Mesendoderm (in vitro differentiated cells): Measurements from ENCODE around the gene HDAC4.

Experiments used
- DNase-seq: peaks from one replicate; pipeline ENCODE4 v3.0.0; 2013
- H2AK5ac ChIP-seq: 2 replicates; pipeline ENCODE4 v1.6.1; 2013; ENCODE audit warnings: low read length, inconsistent platforms
- H2BK120ac ChIP-seq: 2 replicates; pipeline ENCODE4 v1.6.1; 2013; ENCODE audit warnings: low read depth, mild to moderate bottlenecking, low read length, moderate library complexity, mixed read lengths
- H2BK15ac ChIP-seq: replicated peaks from 2 replicates; pipeline ENCODE4 v1.6.1; 2013; ENCODE audit warnings: low read depth, mild to moderate bottlenecking, moderate library complexity
- H2BK5ac ChIP-seq: 2 replicates; pipeline ENCODE4 v1.6.1; 2013; ENCODE audit warnings: low read length, inconsistent platforms
- H3K18ac ChIP-seq: 2 replicates; pipeline ENCODE4 v1.6.1; 2013; ENCODE audit warnings: mild to moderate bottlenecking, low read length, mixed read lengths
- H3K23ac ChIP-seq: one replicate; pipeline ENCODE4 v1.6.1; 2013; ENCODE audit warnings: low read length
- H3K27ac ChIP-seq: 2 replicates; pipeline ENCODE4 v1.5.1; 2013; ENCODE audit warnings: low read depth, mild to moderate bottlenecking, inconsistent platforms, low read length, moderate library complexity
- H3K27me3 ChIP-seq: 2 replicates; pipeline ENCODE4 v1.6.1; 2013; ENCODE audit warnings: low read length, control low read depth, mild to moderate bottlenecking, inconsistent platforms; ENCODE audit not compliant: insufficient read depth, poor library complexity
- H3K36me3 ChIP-seq: 2 replicates; pipeline ENCODE4 v1.6.1; 2013; ENCODE audit warnings: low read length, inconsistent platforms; ENCODE audit not compliant: control insufficient read depth, insufficient read depth
- H3K4ac ChIP-seq: one replicate; pipeline ENCODE4 v1.6.1; 2013; ENCODE audit warnings: low read depth, mild to moderate bottlenecking, low read length, moderate library complexity
- H3K4me1 ChIP-seq: 2 replicates; pipeline ENCODE4 v1.6.1; 2013; ENCODE audit warnings: low read depth, low read length, inconsistent platforms; ENCODE audit not compliant: control insufficient read depth
- H3K4me2 ChIP-seq: 2 replicates; pipeline ENCODE4 v1.6.1; 2013; ENCODE audit warnings: low read length
- H3K4me3 ChIP-seq: 2 replicates; pipeline ENCODE4 v1.5.1; 2013; ENCODE audit warnings: mild to moderate bottlenecking, low read length
- H3K56ac ChIP-seq: one replicate; pipeline ENCODE4 v1.6.1; 2013; ENCODE audit warnings: low read length
- H3K79me1 ChIP-seq: 2 replicates; pipeline ENCODE4 v1.6.1; 2013; ENCODE audit warnings: low read length, inconsistent platforms
- H3K79me2 ChIP-seq: 2 replicates; pipeline ENCODE4 v1.6.1; 2013; ENCODE audit warnings: mild to moderate bottlenecking, low read length; ENCODE audit not compliant: control insufficient read depth, insufficient read depth
- H3K9ac ChIP-seq: 2 replicates; pipeline ENCODE4 v1.6.1; 2013; ENCODE audit warnings: low read length, inconsistent platforms
- H4K5ac ChIP-seq: one replicate; pipeline ENCODE4 v1.6.1; 2013; ENCODE audit warnings: low read length
- H4K8ac ChIP-seq: one replicate; pipeline ENCODE4 v1.6.1; 2013; ENCODE audit warnings: low read depth, mild to moderate bottlenecking, control low read depth, low read length, moderate library complexity
- WGBS: extraction: QIAGEN DNeasy Blood & Tissue Kit; methylation state at CpG from one replicate; pipeline ENCODE4 v1.1.7; 2013; ENCODE audit warnings: low lambda C conversion rate, missing lambda C conversion rate; ENCODE audit not compliant: insufficient coverage; ENCODE audit errors: extremely low coverage; 5-methylcytosine and 5-hydroxymethylcytosine counted together

HDAC4 gene

DNA sequence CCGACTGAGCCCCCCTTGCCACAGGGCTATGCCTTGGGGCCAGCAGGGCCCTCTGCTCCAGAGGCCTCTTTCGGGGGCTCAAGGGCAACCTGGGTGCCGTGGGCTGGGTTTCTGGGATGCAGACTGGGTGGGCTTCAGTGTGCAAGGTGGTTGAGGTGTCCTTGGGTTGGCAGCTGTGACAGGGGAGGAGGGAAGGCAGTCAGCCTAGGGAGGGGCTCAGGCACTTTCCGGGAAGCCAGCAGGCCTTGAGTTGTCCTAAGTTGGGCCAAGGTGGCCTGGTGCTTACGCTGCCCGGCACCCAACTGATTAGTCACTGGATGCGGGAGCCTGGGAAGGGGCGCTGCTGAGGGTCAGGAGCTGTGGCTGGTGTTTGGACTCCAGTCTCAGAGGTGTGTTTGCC, 353.4 kb downstream of the HDAC4 start:
- no peaks in the 10 kb centered on the region for H3K4me1 ChIP-seq
- no peak overlapping the region for H3K4me2 ChIP-seq

GRCh38 chr2:239046822-239047221, 354.0 kb downstream of the HDAC4 start:
- Histone ChIP-seq H2BK120ac (no peak overlapping the region), H2BK15ac (no peak overlapping the region), H3K56ac (no peak overlapping the region), H3K4me3 (no peak overlapping the region), H3K4me2 (no peak overlapping the region), H3K18ac (no peak overlapping the region), H3K36me3 (no peaks in the 10 kb centered on the region), H3K9ac (no peak overlapping the region), H3K4ac (no peak overlapping the region), H3K79me1 (no peaks in the 10 kb centered on the region), H3K27me3 (no peaks in the 10 kb centered on the region), H3K4me1 (no peaks in the 10 kb centered on the region), H3K79me2 (no peaks in the 10 kb centered on the region), H3K27ac (no peak overlapping the region), H4K8ac (no peak overlapping the region), H2AK5ac (no peak overlapping the region), H3K23ac (no peak overlapping the region), H4K5ac (no peak overlapping the region), H2BK5ac (no peak overlapping the region)
- DNase-seq = no peak
- WGBS = no CpG with 5 or more reads among the region's 9 CpGs

More for the DNA sequence above, 353.4 kb downstream of the HDAC4 start:
- no peak overlapping the region for H2BK5ac ChIP-seq
- no peak overlapping the region for H2BK15ac ChIP-seq
- H3K36me3 ChIP-seq = no peaks in the 10 kb centered on the region
- H3K27me3 ChIP-seq = no peaks in the 10 kb centered on the region
- H3K23ac ChIP-seq = no peak overlapping the region
- no peak overlapping the region for H3K4me3 ChIP-seq
- no peak overlapping the region for H4K5ac ChIP-seq
- no CpG with 5 or more reads among the region's 8 CpGs for WGBS
- no peak overlapping the region for H3K18ac ChIP-seq
- no peak overlapping the region for H3K4ac ChIP-seq
- no peak overlapping the region for H2AK5ac ChIP-seq
- H3K79me2 ChIP-seq = no peaks in the 10 kb centered on the region
- no peak overlapping the region for H4K8ac ChIP-seq
- H3K9ac ChIP-seq = no peak overlapping the region
- no peak overlapping the region for H2BK120ac ChIP-seq
- no peak for DNase-seq
- H3K27ac ChIP-seq = no peak overlapping the region
- no peak overlapping the region for H3K56ac ChIP-seq
- no peaks in the 10 kb centered on the region for H3K79me1 ChIP-seq

DNA sequence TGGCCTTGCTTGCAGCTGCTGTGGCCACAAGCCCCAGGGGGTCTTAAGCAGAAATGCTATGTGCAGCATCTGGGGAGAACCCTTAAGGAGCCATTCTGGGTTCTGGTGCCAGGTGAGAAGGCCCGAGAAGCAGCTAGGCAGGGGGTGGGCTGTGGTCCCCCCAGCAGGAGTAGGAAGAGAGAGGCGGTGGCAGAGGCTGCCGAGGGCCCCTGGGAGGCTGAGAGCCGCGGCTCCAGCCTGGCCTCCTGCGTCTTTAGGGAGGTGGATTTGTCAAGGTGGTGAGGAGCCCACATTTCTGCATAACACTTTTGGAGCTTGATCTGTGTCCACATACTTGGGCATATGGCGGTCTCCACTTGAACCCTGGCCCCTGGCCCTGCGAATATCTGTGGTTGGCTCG, 356.5 kb downstream of the HDAC4 start:
- no peak overlapping the region for H3K9ac ChIP-seq
- H2AK5ac ChIP-seq = no peak overlapping the region
- H2BK15ac ChIP-seq = no peak overlapping the region
- H4K5ac ChIP-seq = no peak overlapping the region
- H4K8ac ChIP-seq = no peak overlapping the region
- H3K79me2 ChIP-seq = no peaks in the 10 kb centered on the region
- H3K4me1 ChIP-seq = no peaks in the 10 kb centered on the region
- WGBS = no CpG with 5 or more reads among the region's 9 CpGs
- H3K56ac ChIP-seq = no peak overlapping the region
- no peak overlapping the region for H3K18ac ChIP-seq
- no peak overlapping the region for H3K4me2 ChIP-seq
- H3K4me3 ChIP-seq = no peak overlapping the region
- H3K4ac ChIP-seq = no peak overlapping the region
- no peak overlapping the region for H3K27ac ChIP-seq
- H3K36me3 ChIP-seq = no peaks in the 10 kb centered on the region
- no peak overlapping the region for H2BK120ac ChIP-seq
- no peaks in the 10 kb centered on the region for H3K79me1 ChIP-seq
- no peak for DNase-seq
- no peak overlapping the region for H2BK5ac ChIP-seq
- no peaks in the 10 kb centered on the region for H3K27me3 ChIP-seq
- no peak overlapping the region for H3K23ac ChIP-seq

DNA sequence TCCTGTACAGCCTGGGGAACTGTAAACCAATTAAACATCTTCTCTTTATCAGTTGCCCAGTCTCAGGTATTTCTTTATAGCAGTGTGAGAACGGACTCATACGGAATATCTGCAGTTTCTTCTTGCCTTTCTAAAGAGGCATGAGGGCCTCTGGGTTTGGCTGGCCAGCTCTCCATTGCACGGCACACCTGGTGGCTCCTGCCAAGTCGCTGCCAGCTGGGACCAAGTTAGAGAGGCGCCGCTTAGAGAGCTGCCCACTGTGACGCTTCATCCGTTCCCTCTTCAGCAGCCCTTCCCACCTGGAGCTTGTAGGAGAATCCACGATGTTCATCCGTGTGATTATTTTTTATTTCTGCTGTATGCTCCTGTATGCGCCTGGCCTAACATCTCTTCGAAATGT, 357.5 kb downstream of the HDAC4 start:
- no peaks in the 10 kb centered on the region for H3K4me1 ChIP-seq
- H3K4me3 ChIP-seq = no peak overlapping the region
- no peaks in the 10 kb centered on the region for H3K36me3 ChIP-seq
- H2BK120ac ChIP-seq = no peak overlapping the region
- H2BK5ac ChIP-seq = no peak overlapping the region
- H2BK15ac ChIP-seq = no peak overlapping the region
- H4K8ac ChIP-seq = no peak overlapping the region
- no peaks in the 10 kb centered on the region for H3K79me2 ChIP-seq
- no CpG with 5 or more reads among the region's 12 CpGs for WGBS
- H2AK5ac ChIP-seq = no peak overlapping the region
- H4K5ac ChIP-seq = no peak overlapping the region
- H3K9ac ChIP-seq = no peak overlapping the region
- H3K4me2 ChIP-seq = no peak overlapping the region
- H3K27me3 ChIP-seq = no peaks in the 10 kb centered on the region
- DNase-seq = no peak
- no peaks in the 10 kb centered on the region for H3K79me1 ChIP-seq
- H3K4ac ChIP-seq = no peak overlapping the region
- no peak overlapping the region for H3K27ac ChIP-seq
- H3K23ac ChIP-seq = no peak overlapping the region
- H3K56ac ChIP-seq = no peak overlapping the region
- H3K18ac ChIP-seq = no peak overlapping the region

DNA sequence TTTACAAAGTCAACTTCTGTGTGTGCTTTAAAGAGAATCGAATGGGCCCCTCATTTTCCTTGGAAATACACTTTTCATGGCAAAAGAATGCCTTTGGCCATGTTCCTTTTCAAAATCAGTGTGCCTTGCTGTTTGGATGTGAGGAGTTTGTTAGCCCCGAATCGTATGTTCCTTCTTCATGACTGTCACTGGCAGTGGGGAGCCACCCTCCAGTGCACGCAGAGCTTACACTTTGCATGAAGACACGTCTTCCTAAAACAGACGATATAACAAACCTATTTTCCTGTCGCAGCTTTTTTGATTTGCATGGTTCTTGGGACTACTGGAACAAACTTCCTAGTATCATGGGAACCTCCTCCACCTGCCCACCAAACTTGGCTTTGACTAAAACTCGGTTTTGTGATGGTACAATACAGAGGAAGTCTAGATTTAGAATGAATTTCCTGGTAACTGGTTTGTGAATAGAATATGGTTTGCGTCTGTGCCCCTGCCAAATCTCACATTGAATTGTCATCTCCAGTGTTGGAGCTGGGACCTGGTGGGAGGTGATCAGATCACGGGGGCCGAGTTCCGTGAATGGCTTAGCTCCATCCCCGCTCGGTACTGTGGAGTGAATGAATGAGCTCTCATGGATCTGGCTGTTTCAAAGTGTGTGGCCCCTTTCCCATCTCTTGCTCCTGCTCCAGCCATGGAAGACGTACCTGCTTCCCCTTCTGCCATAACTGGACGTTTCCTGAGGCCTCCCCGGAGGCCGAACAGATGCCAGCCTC, 358.1 kb downstream of the HDAC4 start:
- no peak overlapping the region for H3K56ac ChIP-seq
- H3K27me3 ChIP-seq = no peaks in the 10 kb centered on the region
- no peak overlapping the region for H3K4ac ChIP-seq
- no peak overlapping the region for H4K8ac ChIP-seq
- H3K9ac ChIP-seq = no peak overlapping the region
- no peak overlapping the region for H4K5ac ChIP-seq
- H3K79me2 ChIP-seq = no peaks in the 10 kb centered on the region
- no peak overlapping the region for H2BK5ac ChIP-seq
- H3K79me1 ChIP-seq = no peaks in the 10 kb centered on the region
- H3K23ac ChIP-seq = no peak overlapping the region
- no peak overlapping the region for H2BK120ac ChIP-seq
- H3K18ac ChIP-seq = no peak overlapping the region
- no CpG with 5 or more reads among the region's 18 CpGs for WGBS
- H3K36me3 ChIP-seq = no peaks in the 10 kb centered on the region
- no peak overlapping the region for H2AK5ac ChIP-seq
- H3K27ac ChIP-seq = no peak overlapping the region
- DNase-seq = no peak
- no peak overlapping the region for H2BK15ac ChIP-seq
- H3K4me2 ChIP-seq = no peak overlapping the region
- no peaks in the 10 kb centered on the region for H3K4me1 ChIP-seq
- no peak overlapping the region for H3K4me3 ChIP-seq

DNA sequence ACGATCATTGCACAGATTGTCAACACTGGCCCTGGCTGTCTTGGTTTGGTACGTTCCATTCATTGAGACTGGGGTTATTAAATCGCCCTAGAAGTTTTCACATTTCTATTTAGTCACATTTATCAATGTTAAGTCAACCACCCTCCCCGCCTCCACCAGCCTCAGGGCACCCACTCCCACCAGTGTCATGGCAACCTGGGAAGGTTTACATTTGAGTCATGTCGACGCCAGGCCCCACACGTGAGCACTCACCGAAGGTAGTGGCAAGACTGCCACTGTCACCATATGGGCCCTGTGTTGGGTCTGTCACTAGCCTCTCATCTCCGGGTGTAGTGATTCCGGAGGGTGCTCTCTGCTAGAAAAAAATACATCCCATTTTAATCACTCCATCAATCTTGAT, 358.8 kb downstream of the HDAC4 start:
- Histone ChIP-seq H2AK5ac (no peak overlapping the region), H3K27ac (no peak overlapping the region), H3K79me2 (no peaks in the 10 kb centered on the region), H3K4me2 (no peak overlapping the region), H4K8ac (no peak overlapping the region), H2BK15ac (no peak overlapping the region), H4K5ac (no peak overlapping the region), H3K56ac (no peak overlapping the region), H2BK120ac (no peak overlapping the region), H3K4me1 (no peaks in the 10 kb centered on the region), H2BK5ac (no peak overlapping the region), H3K36me3 (no peaks in the 10 kb centered on the region), H3K23ac (no peak overlapping the region), H3K9ac (no peak overlapping the region), H3K4ac (no peak overlapping the region), H3K4me3 (no peak overlapping the region), H3K27me3 (no peaks in the 10 kb centered on the region), H3K79me1 (no peaks in the 10 kb centered on the region), H3K18ac (no peak overlapping the region)
- WGBS = no CpG with 5 or more reads among the region's 10 CpGs
- DNase-seq = peak; percentile 10
